ENCODE results near the gene LPIN1.

The LPIN1 gene

DNA sequence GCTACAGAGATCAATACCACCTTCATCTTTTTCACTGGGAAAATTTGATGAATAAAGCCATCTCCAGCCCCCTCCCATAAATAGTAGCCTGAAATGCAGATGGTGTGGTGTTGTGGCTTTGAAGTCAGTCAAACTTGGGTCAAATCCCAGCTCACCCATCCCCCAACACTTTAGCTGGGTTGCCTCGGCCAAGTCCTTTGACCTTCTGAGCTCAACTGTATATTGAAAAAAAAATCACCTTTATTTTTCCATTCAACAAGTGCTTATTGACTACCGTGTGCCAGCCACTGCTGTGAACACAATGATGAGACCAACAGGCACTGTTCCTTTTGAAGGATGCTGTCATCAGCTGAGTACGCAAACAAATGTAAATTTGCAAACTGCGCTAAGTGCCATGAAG lies 41.4 kb upstream of the LPIN1 start:
- intact Hi-C loops (cut with DNase I; ENCODE audit: low total_unique reads), result no loop called here
- Histone ChIP-seq H3K36me3 (no peaks in the 10 kb centered on the region), H3K27ac (no peak overlapping the region), H3K4me1 (peaks cover 0 to 4% (median 1%) of the 10 kb centered on the region in 4 donors), H3K4me3 (no peak overlapping the region), H3K27me3 (no peaks in the 10 kb centered on the region), H3K9me3 (no peaks in the 10 kb centered on the region)
- TF ChIP-seq, protein P1, sequence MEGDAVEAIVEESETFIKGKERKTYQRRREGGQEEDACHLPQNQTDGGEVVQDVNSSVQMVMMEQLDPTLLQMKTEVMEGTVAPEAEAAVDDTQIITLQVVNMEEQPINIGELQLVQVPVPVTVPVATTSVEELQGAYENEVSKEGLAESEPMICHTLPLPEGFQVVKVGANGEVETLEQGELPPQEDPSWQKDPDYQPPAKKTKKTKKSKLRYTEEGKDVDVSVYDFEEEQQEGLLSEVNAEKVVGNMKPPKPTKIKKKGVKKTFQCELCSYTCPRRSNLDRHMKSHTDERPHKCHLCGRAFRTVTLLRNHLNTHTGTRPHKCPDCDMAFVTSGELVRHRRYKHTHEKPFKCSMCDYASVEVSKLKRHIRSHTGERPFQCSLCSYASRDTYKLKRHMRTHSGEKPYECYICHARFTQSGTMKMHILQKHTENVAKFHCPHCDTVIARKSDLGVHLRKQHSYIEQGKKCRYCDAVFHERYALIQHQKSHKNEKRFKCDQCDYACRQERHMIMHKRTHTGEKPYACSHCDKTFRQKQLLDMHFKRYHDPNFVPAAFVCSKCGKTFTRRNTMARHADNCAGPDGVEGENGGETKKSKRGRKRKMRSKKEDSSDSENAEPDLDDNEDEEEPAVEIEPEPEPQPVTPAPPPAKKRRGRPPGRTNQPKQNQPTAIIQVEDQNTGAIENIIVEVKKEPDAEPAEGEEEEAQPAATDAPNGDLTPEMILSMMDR (IDR thresholded peaks at IDR 0.05), result no peak
- DNase-seq, result no peak

DNA sequence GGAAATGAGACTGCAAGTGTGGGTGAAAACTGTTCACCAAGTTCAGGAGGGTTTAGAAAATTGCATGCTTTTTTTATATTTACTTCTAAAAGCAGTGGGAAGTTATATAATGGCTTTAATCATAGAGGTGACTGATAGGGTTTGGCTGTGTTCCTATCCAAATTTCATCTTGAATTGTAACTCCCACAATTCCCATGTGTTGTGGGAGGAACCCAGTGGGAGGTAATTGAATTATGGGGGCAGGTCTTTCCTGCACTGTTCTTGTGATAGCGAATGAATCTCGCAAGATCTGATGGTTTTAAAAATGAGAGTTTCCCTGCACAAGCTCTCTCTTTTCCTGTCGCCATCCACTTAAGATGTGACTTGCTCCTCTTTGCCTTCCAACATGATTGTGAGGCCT lies 40.7 kb upstream of the LPIN1 start:
- Histone ChIP-seq H3K9me3 (no peaks in the 10 kb centered on the region), H3K27me3 (no peaks in the 10 kb centered on the region), H3K27ac (no peak overlapping the region), H3K4me3 (no peak overlapping the region), H3K4me1 (peaks cover 0 to 11% (median 5%) of the 10 kb centered on the region in 4 donors), H3K36me3 (no peaks in the 10 kb centered on the region)
- intact Hi-C loops (cut with DNase I; ENCODE audit: low total_unique reads), result no loop called here
- no peak for DNase-seq
- TF ChIP-seq, protein P1 (IDR thresholded peaks at IDR 0.05), result no peak

DNA sequence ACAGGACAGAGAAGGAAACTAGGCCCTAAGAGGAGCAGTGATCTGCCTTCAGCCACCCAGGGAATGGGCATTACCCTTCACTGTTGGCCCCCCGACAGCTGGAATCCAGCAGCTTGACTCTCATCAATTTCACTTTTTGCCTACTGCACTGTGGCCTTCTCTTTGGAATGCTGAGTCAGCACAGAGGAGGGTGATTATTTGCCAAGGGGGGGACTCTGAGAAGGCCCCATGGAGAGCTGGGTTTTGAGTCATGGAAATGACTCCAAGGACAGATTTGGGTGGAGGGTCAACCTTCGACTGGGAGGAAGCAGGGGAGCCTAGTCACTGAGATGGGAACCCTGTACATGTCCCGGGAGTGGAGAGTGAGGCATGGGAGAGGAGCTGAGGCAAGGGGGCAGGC lies 38.3 kb upstream of the LPIN1 start:
- TF ChIP-seq, protein P1 (IDR thresholded peaks at IDR 0.05), result no peak
- Histone ChIP-seq H3K9me3 (no peaks in the 10 kb centered on the region), H3K27me3 (no peaks in the 10 kb centered on the region), H3K27ac (no peak overlapping the region), H3K36me3 (no peaks in the 10 kb centered on the region), H3K4me3 (no peak overlapping the region), H3K4me1 (peaks cover 0 to 27% (median 19%) of the 10 kb centered on the region in 4 donors)
- intact Hi-C loops (cut with DNase I; ENCODE audit: low total_unique reads), result no loop called here
- no peak for DNase-seq

DNA sequence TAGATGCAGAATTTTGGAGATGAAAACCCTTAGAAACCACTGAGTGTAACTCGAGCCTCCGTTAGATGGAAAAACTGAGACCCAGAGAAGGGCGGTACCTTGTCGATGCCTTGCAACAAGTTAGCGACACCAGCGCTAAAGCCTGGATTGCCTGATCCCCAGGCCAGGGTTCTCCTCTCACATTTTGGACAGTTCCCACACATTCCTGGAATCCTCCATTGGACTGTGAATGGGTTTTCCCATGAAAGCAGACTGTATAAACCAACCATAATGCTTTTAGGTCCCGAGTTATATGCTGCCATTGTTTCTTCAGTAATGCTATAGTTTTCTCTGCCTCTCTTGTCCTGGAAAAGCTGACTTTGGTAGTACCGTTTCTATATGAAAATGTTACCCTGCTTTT lies 37.1 kb upstream of the LPIN1 start:
- no peak for DNase-seq
- intact Hi-C loops (cut with DNase I; ENCODE audit: low total_unique reads), result no loop called here
- Histone ChIP-seq H3K36me3 (no peaks in the 10 kb centered on the region), H3K27me3 (no peaks in the 10 kb centered on the region), H3K9me3 (no peaks in the 10 kb centered on the region), H3K4me3 (no peak overlapping the region), H3K27ac (no peak overlapping the region), H3K4me1 (peaks cover 0 to 27% (median 19%) of the 10 kb centered on the region in 4 donors)
- TF ChIP-seq, protein P1 (IDR thresholded peaks at IDR 0.05), result no peak

DNA sequence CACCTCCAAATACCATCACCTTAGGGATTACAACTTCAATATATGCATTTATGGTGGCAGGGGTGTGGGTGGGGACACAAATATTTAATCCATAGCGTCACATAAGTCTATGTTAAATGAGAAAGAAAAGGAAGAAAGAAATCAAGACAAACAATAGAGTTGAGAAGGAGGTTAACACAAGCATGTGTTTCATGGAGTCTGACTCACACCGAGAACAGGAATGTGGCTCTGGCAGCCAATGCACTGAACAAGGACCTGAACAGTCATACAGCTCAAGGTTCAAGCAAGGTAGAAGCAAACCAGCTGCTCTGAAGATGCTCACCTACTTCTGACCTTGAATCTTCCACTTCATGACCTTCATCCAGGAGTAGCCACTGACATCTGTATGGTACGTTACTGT lies 36.2 kb upstream of the LPIN1 start:
- Histone ChIP-seq H3K36me3 (no peaks in the 10 kb centered on the region), H3K4me1 (peaks cover 0 to 27% (median 19%) of the 10 kb centered on the region in 4 donors), H3K9me3 (no peaks in the 10 kb centered on the region), H3K27me3 (no peaks in the 10 kb centered on the region), H3K27ac (peak overlapping the region; percentile 6 to 23), H3K4me3 (no peak overlapping the region)
- intact Hi-C loops (cut with DNase I; ENCODE audit: low total_unique reads), result no loop called here
- TF ChIP-seq, protein P1 (IDR thresholded peaks at IDR 0.05), result no peak
- peak in 1 of 2 donors; percentile 60 for DNase-seq

Measured in tibial artery (tissue), 4 donors.